NCI-H460 (cell line): ENCODE measurements around the gene MFSD12. TPM values are rescaled to one million over a fixed set of nuclear protein-coding genes. Genes with fewer than 3 reads are reported as not detected.

Experiments
- DNase-seq: peaks from one replicate; pipeline ENCODE4 v3.0.0-alpha.2; 2016; ENCODE audit warnings: low read depth; ENCODE audit errors: extremely low read depth
- total RNA-seq: library from RNA; depleted of rRNA; stranded (reverse); fragments of >200 nt; shearing (Covaris generic); gene quantifications from 2 replicates; pipeline ENCODE4 v1.2.3, GENCODE V29; 2014

Gene MFSD12
- total RNA-seq, 1 experiment from 2014 or later = 178 TPM

GRCh38 chr19:3526507-3527237 is 30.7 kb downstream of the MFSD12 start:
- no peak for DNase-seq

GRCh38 chr19:3524904-3525451 is 32.4 kb downstream of the MFSD12 start:
- DNase-seq = no peak

DNA sequence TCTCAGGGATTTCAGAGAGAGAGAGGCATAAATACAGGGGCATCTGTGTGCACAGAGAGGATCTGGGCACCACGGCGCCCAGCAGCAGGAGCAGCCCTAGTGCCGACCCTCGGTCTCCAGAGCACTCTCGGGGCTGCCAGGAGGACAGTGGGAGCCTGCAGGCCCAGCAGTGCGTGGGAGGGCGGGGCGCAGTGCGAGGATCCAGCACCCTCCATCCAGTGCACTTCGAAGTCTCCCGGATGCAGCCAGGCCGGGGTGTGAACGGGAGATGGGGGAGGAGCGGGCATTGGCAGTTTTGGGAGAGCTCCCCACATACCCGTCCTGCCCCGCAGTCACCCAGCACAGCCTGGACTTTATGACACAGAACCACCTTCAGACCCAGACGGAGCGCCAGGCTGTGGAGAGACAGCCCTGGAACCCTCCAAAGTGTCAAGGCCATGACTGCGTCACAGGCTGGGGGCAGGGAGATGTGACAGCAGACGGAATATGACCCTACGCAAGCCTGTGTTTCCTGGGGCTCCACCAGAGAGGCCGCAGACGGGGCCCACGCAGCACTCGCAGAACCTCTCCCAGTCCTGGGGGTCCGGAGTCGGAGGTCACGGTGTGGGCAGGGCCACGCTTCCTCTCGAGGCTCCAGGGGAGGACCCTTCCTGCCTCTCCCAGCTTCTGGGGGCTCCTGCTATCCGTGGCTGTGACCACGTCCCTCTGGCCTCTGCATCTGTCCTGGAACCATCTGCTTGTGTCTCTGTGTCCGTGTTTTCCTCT is 33.1 kb downstream of the MFSD12 start:
- DNase-seq = no peak

GRCh38 chr19:3523361-3524077 is 33.9 kb downstream of the MFSD12 start:
- no peak for DNase-seq

GRCh38 chr19:3522421-3523360 is 34.7 kb downstream of the MFSD12 start:
- no peak for DNase-seq

- DNase-seq = no peak
Measured at GRCh38 chr19:3521104-3521445, 36.3 kb downstream of the MFSD12 start.

- DNase-seq = no peak
Measured at GRCh38 chr19:3520166-3521103, 37.0 kb downstream of the MFSD12 start.

GRCh38 chr19:3519126-3519525 is 38.3 kb downstream of the MFSD12 start:
- no peak for DNase-seq

DNA sequence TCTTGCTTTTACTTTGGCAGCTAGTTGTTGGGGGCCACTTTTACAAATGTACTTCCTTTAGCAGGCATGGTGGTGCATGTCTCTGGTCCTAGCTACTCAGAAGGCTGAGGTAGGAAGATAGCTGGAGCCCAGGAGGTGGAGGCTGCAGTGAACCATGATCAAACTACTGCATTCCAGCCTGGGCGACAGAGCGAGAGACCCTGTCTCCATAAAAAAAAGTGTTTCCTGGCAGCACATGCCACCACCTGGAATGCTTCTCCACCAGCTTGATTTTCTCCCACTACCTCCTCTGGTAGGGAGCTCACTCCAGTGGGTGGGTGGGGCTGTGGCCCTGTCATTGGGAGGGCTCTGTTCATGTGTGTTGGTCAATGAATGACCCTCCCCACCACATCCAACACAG is 38.7 kb downstream of the MFSD12 start:
- no peak for DNase-seq

DNA sequence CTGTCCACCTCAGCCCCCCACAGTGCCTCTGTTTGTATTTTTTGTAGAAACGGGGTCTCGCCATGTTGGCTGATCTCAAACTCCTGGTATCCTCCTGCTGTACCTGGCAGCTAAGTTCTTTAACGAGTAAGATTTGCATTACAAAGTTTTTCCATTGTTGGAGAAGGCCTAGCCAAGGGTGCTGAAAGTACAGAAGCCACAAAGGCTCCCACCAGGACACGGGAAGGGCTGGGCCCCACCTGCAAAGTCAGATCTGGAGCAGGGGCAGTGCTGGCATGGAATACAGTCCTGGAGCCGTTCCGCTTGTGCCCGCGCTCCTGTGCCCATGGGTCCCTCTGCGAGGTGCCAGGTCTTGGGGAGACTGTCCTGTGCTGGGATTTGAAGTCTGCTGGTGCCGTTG is 39.1 kb downstream of the MFSD12 start:
- no peak for DNase-seq

GRCh38 chr19:3517638-3518037 is 39.7 kb downstream of the MFSD12 start:
- DNase-seq = no peak

DNA sequence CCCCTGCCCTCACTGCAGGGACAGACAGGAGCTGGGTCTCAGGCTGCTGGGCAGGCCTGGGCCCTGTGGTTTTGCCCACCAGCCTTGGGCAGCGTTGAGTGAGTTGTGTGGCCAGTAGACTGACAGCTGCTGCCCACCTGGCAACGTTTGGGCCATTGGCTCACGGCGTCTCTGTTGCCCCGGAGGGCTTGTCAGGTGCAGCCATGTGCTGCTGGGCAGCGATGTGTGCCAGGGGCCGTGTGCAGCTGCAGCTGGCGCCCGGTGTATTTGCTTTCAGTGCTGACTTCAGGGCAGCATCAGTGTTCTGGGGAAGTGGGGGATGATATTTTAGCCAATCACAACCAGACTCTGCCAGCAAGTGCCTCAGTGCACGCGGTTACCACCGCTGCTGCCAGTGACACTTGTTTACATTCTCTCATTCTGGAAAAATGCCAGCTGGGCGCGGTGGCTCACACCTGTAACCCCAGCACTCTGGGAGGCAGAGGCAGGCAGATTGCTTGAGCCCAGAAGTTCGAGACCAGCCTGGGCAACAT is 40.6 kb downstream of the MFSD12 start:
- no peak for DNase-seq

GRCh38 chr19:3515891-3516422 is 41.4 kb downstream of the MFSD12 start:
- no peak for DNase-seq

DNA sequence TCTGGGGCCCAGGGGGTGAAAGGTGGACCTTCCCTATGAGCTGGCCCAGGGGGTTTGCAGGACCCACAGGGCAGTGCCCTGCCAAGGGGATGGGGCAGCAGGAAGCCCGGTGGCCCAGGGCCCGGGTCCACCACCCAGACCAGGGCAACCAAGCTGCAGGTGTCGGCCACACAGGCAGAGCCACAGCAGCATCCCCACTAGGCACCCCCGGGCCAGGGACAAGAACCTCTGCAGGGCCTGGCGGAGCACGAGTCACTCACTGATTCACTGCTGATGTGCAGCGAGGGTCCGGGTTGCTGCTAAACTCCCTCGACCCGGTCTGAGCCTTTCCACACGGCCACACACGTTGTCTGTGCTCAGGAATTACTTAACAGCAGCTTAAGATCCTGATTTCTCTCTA is 42.5 kb downstream of the MFSD12 start:
- no peak for DNase-seq

DNA sequence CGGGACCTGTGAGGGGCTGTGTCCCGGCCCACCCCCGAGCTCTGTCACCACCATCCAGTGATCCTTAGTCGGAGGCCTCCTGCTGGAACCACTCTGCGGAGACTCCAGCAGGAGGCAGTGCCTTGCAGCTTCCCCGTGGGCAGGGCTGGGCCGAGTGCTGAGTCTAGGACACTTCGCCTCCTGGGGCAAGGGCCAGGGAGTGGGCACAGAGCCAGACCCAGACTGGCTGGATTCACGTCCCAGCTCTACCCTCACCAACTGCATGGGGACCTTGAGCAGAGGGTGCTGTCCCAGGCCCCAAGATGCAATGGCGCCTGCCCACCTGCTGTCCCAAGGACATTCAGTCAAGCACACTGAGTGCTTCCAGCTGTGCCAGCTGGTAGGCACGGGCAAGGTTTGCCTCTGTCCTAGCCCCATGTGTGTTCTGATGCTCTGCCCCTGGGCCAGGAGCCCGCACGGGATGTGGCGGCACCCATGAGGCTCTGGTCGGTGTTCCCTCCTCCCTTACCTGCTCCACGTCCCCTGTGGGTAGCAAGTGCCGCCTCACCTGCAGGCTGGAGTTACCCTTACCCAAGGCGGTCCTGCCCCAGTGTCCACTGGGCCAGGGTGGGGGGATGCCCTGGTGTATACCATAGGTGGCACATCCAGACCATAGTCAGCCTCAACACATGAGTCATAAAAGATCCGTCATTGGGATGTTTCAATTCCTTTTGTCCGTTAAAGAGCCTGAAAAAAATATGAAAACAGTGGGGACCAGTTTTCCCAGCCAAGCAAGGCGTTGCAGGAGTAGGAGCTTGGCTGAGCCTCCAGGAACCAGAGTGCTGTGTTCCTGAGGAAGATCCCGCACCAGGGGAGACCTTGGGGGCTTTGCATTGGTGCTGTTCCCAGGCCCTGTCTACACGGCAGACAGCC is 43.9 kb downstream of the MFSD12 start:
- DNase-seq = no peak

- DNase-seq = no peak
Measured at GRCh38 chr19:3512562-3513228, 44.7 kb downstream of the MFSD12 start.
